Measurements from ENCODE around the gene ARHGAP30. TPM values are rescaled to one million over a fixed set of nuclear protein-coding genes. Genes with fewer than 3 reads are reported as not detected.

ARHGAP30 gene
- polyA plus RNA-seq, 4 donors: 2.2 to 3.8 (median 2.3) TPM

Other genes with a start within 250 kb of the ARHGAP30 start
- gene CD244, start 207.0 kb downstream of the ARHGAP30 start, polyA plus RNA-seq (ENCODE audit: insufficient read length in 4 of 4): under 1 TPM; 0.07 to 0.42 (median 0.19) TPM
- 1 to 10 TPM in 3 of 4 donors, under 1 TPM in 1; 0.30 to 4.7 (median 1.9) TPM for gene ITLN1, start 184.7 kb downstream of the ARHGAP30 start, polyA plus RNA-seq (ENCODE audit: insufficient read length in 4 of 4)
- not detected for gene ITLN2, start 115.1 kb downstream of the ARHGAP30 start, polyA plus RNA-seq (ENCODE audit: insufficient read length in 4 of 4)
- gene F11R, start 48.7 kb downstream of the ARHGAP30 start, polyA plus RNA-seq (ENCODE audit: insufficient read length in 4 of 4): 10 to 100 TPM; 11.1 to 98.1 (median 85.2) TPM
- gene TSTD1, start 30.9 kb downstream of the ARHGAP30 start, polyA plus RNA-seq (ENCODE audit: insufficient read length in 4 of 4): 10 to 100 TPM in 3 of 4 donors, 1 to 10 TPM in 1; 9.5 to 75.7 (median 52.2) TPM
- 10 to 100 TPM; 51.0 to 68.9 (median 54.5) TPM for gene USF1, start 23.9 kb downstream of the ARHGAP30 start, polyA plus RNA-seq (ENCODE audit: insufficient read length in 4 of 4)
- gene NECTIN4, start 19.7 kb upstream of the ARHGAP30 start, polyA plus RNA-seq (ENCODE audit: insufficient read length in 4 of 4): 1 to 10 TPM in 3 of 4 donors, under 1 TPM in 1; 0.14 to 7.3 (median 3.8) TPM
- gene KLHDC9, start 28.5 kb upstream of the ARHGAP30 start, polyA plus RNA-seq (ENCODE audit: insufficient read length in 4 of 4): 10 to 100 TPM in 3 of 4 donors, 1 to 10 TPM in 1; 4.0 to 19.4 (median 17.3) TPM
- gene PFDN2, start 48.1 kb upstream of the ARHGAP30 start, polyA plus RNA-seq (ENCODE audit: insufficient read length in 4 of 4): 10 to 100 TPM; 58.7 to 75.7 (median 73.8) TPM
- 10 to 100 TPM; 29.1 to 59.8 (median 48.6) TPM for gene NIT1, start 48.2 kb upstream of the ARHGAP30 start, polyA plus RNA-seq (ENCODE audit: insufficient read length in 4 of 4)
- gene DEDD, start 62.8 kb upstream of the ARHGAP30 start, polyA plus RNA-seq (ENCODE audit: insufficient read length in 4 of 4): 10 to 100 TPM; 41.6 to 55.5 (median 48.9) TPM
- gene UFC1, start 84.1 kb upstream of the ARHGAP30 start, polyA plus RNA-seq (ENCODE audit: insufficient read length in 4 of 4): 100 to 1,000 TPM; 136 to 169 (median 149) TPM
- 10 to 100 TPM; 44.9 to 55.2 (median 47.2) TPM for gene USP21, start 89.6 kb upstream of the ARHGAP30 start, polyA plus RNA-seq (ENCODE audit: insufficient read length in 4 of 4)
- gene PPOX, start 96.5 kb upstream of the ARHGAP30 start, polyA plus RNA-seq (ENCODE audit: insufficient read length in 4 of 4): 10 to 100 TPM; 31.9 to 63.1 (median 38.8) TPM
- 10 to 100 TPM; 40.9 to 45.2 (median 42.3) TPM for gene B4GALT3, start 107.6 kb upstream of the ARHGAP30 start, polyA plus RNA-seq (ENCODE audit: insufficient read length in 4 of 4)
- gene ADAMTS4, start 129.2 kb upstream of the ARHGAP30 start, polyA plus RNA-seq (ENCODE audit: insufficient read length in 4 of 4): 1 to 10 TPM in 1 of 4 donors, under 1 TPM in 3; 0.60 to 6.1 (median 0.79) TPM
- 100 to 1,000 TPM; 126 to 217 (median 189) TPM for gene NDUFS2, start 132.5 kb upstream of the ARHGAP30 start, polyA plus RNA-seq (ENCODE audit: insufficient read length in 4 of 4)
- 10 to 100 TPM; 13.1 to 39.3 (median 17.1) TPM for gene FCER1G, start 145.4 kb upstream of the ARHGAP30 start, polyA plus RNA-seq (ENCODE audit: insufficient read length in 4 of 4)
- 10 to 100 TPM in 1 of 4 donors, 1 to 10 TPM in 1, under 1 TPM in 1, not detected in 1; 0.73 to 87.7 (median 2.5) TPM for gene APOA2, start 153.7 kb upstream of the ARHGAP30 start, polyA plus RNA-seq (ENCODE audit: insufficient read length in 4 of 4)
- gene TOMM40L, start 156.2 kb upstream of the ARHGAP30 start, polyA plus RNA-seq (ENCODE audit: insufficient read length in 4 of 4): 10 to 100 TPM in 3 of 4 donors, 1 to 10 TPM in 1; 9.9 to 15.4 (median 14.2) TPM
- gene NR1I3, start 168.3 kb upstream of the ARHGAP30 start, polyA plus RNA-seq (ENCODE audit: insufficient read length in 4 of 4): 1 to 10 TPM; 1.9 to 3.5 (median 2.8) TPM
- 1 to 10 TPM in 3 of 4 donors, under 1 TPM in 1; 0.59 to 1.9 (median 1.4) TPM for gene PCP4L1, start 188.9 kb upstream of the ARHGAP30 start, polyA plus RNA-seq (ENCODE audit: insufficient read length in 4 of 4)
- gene MPZ, start 240.1 kb upstream of the ARHGAP30 start, polyA plus RNA-seq (ENCODE audit: insufficient read length in 4 of 4): 1 to 10 TPM; 4.5 to 8.7 (median 6.0) TPM
- gene SDHC, start 244.5 kb upstream of the ARHGAP30 start, polyA plus RNA-seq (ENCODE audit: insufficient read length in 4 of 4): 100 to 1,000 TPM; 167 to 271 (median 244) TPM